Pancreas (tissue), 10 donors: ENCODE results near the gene GPR146. TPM values are rescaled to one million over a fixed set of nuclear protein-coding genes. Genes with fewer than 3 reads are reported as not detected.

Experiments
- ATAC-seq, 4 donors: fragments of 200-7000 bp; cut with Tn5 transposase; one replicate each; pipeline versions ENCODE4 v1.8.0 to v1.9.1; 2020; ENCODE audit warnings: mild to moderate bottlenecking in 4 of 4, moderate library complexity in 4 of 4
- DNase-seq, 6 donors: peaks; one replicate each; pipeline ENCODE4 v3.0.0-alpha.2; 2020
- FAIRE-seq: peaks from 2 replicates; lab custom pipeline; 2012; peaks lifted over from hg19 to GRCh38; lab: Jason Lieb, UNC
- H3K27ac ChIP-seq, 4 donors: fragments of 200-600 bp; sonication (generic); 1 replicate in 3 of 4; 2 replicates in 1 of 4; pipeline versions ENCODE4 v1.5.0 to v1.8.0; 2020
- H3K27me3 ChIP-seq, 4 donors: fragments of 200-600 bp; one replicate each; pipeline ENCODE4 v1.8.0; 2021
- H3K36me3 ChIP-seq, 3 donors: fragments of 200-600 bp; sonication (generic) in 1 of 3; one replicate each; pipeline versions ENCODE4 v1.5.0 to v1.8.0; 2020 to 2021
- H3K4me1 ChIP-seq, 3 donors: fragments of 200-600 bp; one replicate each; pipeline ENCODE4 v1.8.0; 2021
- H3K4me3 ChIP-seq, 4 donors: fragments of 200-600 bp; sonication (generic) in 2 of 4; one replicate each; pipeline versions ENCODE4 v1.5.0 to v1.8.0; 2020 to 2021
- H3K9me3 ChIP-seq, 4 donors: fragments of 200-600 bp; one replicate each; pipeline ENCODE4 v1.8.0; 2021
- CTCF ChIP-seq, 4 donors: fragments of 200-600 bp; sonication (generic) in 3 of 4; IDR thresholded peaks; one replicate each; pipeline versions ENCODE4 v1.5.0 to v1.8.0; 2021; ENCODE audit warnings: antibody characterized with exemption in 4 of 4
- WGBS, 2 donors: extraction: QIAGEN DNeasy Blood & Tissue Kit; methylation state at CpG; one replicate each; pipeline ENCODE4 v1.1.7; 2013; 5-methylcytosine and 5-hydroxymethylcytosine counted together
- intact Hi-C, 3 donors: fragments of 100-400 bp; cut with DNase I; formaldehyde crosslinking; loops; one replicate each; pipeline versions ENCODE4 v1.11.1 to v1.14.2; 2022
- polyA plus RNA-seq, 2 donors: library from polyadenylated mRNA; stranded (reverse); fragments of 200-250 nt; gene quantifications; one replicate each; pipeline ENCODE4 v1.2.3, GENCODE V29; 2013
- total RNA-seq, 6 donors: library from RNA; stranded (reverse); fragmentation: NEBNext Ultra II Directional in 4 of 6; extraction: Animal tissue kit (Norgen Biotek cat#: 25700) in 4 of 6; gene quantifications; one replicate each; pipeline versions ENCODE4 v1.2.1 to v1.2.4, GENCODE V29; 2021 to 2023
- donor health status: healthy with polysubstance abuse.
- donor health status: DM: no; HTN: no; CAD: no; lungs with moderate emphysema.
- donor health status: DM: no; HTN: no; CAD: no.
- donor health status: control.
- donor health status: control.
- donor health status: Bipolar disorder and iron deficiency.
- donor health status: DM: yes; HTN: yes; CAD: no.
- donor health status: DM: no; HTN: no; CAD: no.
- donor health status: DM: no; HTN: no; CAD: no.
- donor health status: DM: yes; HTN: yes; CAD: no.

Gene GPR146
- total and polyA plus RNA-seq, 8 donors, result 3.4 to 6.5 (median 4.1) TPM

GRCh38 chr7:1022801-1023465, 21.4 kb upstream of the GPR146 start:
- 92 to 95% methylated on average over 44 to 45 of the region's 45 CpGs for WGBS, 2 donors
- no peak overlapping the region for H3K4me3 ChIP-seq
- TF ChIP-seq CTCF (IDR thresholded peaks at IDR 0.05), result no peak
- DNase-seq (peak in 2 of 6 donors; percentile 31 to 62), ATAC-seq (no peak), FAIRE-seq (no peak)
- peaks cover 0 to 15% (median 13%) of the 10 kb centered on the region in 3 donors for H3K4me1 ChIP-seq
- H3K27me3 ChIP-seq, result no peaks in the 10 kb centered on the region
- no peaks in the 10 kb centered on the region for H3K9me3 ChIP-seq
- intact Hi-C loops, result no loop called here
- no peaks in the 10 kb centered on the region for H3K36me3 ChIP-seq
- H3K27ac ChIP-seq, result no peak overlapping the region

- Histone ChIP-seq H3K4me3 (no peak overlapping the region), H3K4me1 (peaks cover 5 to 20% (median 17%) of the 10 kb centered on the region in 3 donors), H3K9me3 (no peaks in the 10 kb centered on the region), H3K27ac (no peak overlapping the region), H3K36me3 (no peaks in the 10 kb centered on the region), H3K27me3 (no peaks in the 10 kb centered on the region)
- peak in 2 of 6 donors; percentile 23 to 38 for DNase-seq
- intact Hi-C loops, result no loop called here
- TF ChIP-seq CTCF (IDR thresholded peaks at IDR 0.05), result no peak
- ATAC-seq, result no peak
- FAIRE-seq, result no peak
- WGBS, 2 donors, result 79 to 82% methylated on average over 15 of the region's 15 CpGs
Measured at GRCh38 chr7:1024331-1024841, 20.0 kb upstream of the GPR146 start.

GRCh38 chr7:1024876-1025742, 19.2 kb upstream of the GPR146 start:
- TF ChIP-seq CTCF (IDR thresholded peaks at IDR 0.05), result no peak
- no peak overlapping the region for H3K4me3 ChIP-seq
- 81 to 88% methylated on average over 25 of the region's 25 CpGs for WGBS, 2 donors
- peak overlapping the region; percentile 84 to 91 (median 89) for H3K27ac ChIP-seq
- no peaks in the 10 kb centered on the region for H3K9me3 ChIP-seq
- intact Hi-C loops, result no loop called here
- peaks cover 6 to 21% (median 20%) of the 10 kb centered on the region in 3 donors for H3K4me1 ChIP-seq
- FAIRE-seq, result no peak
- H3K36me3 ChIP-seq, result no peaks in the 10 kb centered on the region
- peak in 2 of 6 donors; percentile 52 to 80 for DNase-seq
- H3K27me3 ChIP-seq, result no peaks in the 10 kb centered on the region
- no peak for ATAC-seq

GRCh38 chr7:1025743-1026581, 18.4 kb upstream of the GPR146 start:
- Histone ChIP-seq H3K27me3 (no peaks in the 10 kb centered on the region), H3K36me3 (no peaks in the 10 kb centered on the region), H3K4me3 (peak overlapping the region in 1 of 4 donors; percentile 82), H3K27ac (peak overlapping the region; percentile 84 to 91 (median 89)), H3K9me3 (no peaks in the 10 kb centered on the region), H3K4me1 (peaks cover 6 to 21% (median 20%) of the 10 kb centered on the region in 3 donors)
- no peak for TF ChIP-seq CTCF (IDR thresholded peaks at IDR 0.05)
- WGBS, 2 donors, result 43 to 55% methylated on average over 31 of the region's 31 CpGs
- DNase-seq (peak; percentile 80 to 97 (median 95)), ATAC-seq (peak; percentile 61 to 69 (median 66)), FAIRE-seq (no peak)
- intact Hi-C loops, result no loop called here
